BJ (cell line): Measurements from ENCODE around the gene DEFB132. TPM values are rescaled to one million over a fixed set of nuclear protein-coding genes. Genes with fewer than 3 reads are reported as not detected.

Source experiments
- CTCF ChIA-PET: fragments of 350-600 bp; formaldehyde crosslinking; extraction: SDS; loops from one replicate; lab custom pipeline; 2021; ENCODE audit warnings: antibody characterized with exemption, inconsistent platforms; lab: Yijun Ruan, JAX
- POLR2A ChIA-PET: fragments of 300-600 bp; sonication (Branson Sonifier 250); formaldehyde crosslinking; extraction: SDS; loops from one replicate; lab custom pipeline; 2021; ENCODE audit warnings: antibody characterized with exemption; lab: Charles Lee
- DNase-seq: peaks from one replicate; pipeline ENCODE4 v3.0.0-alpha.2; 2011; ENCODE audit warnings: low read depth
- H3K27me3 ChIP-seq: 2 replicates; pipeline ENCODE4 v1.6.0; 2011; ENCODE audit warnings: low read length; ENCODE audit not compliant: control insufficient read depth, insufficient read depth
- H3K36me3 ChIP-seq: 2 replicates; pipeline ENCODE4 v1.5.1; 2011; ENCODE audit warnings: low read length; ENCODE audit not compliant: control insufficient read depth, insufficient read depth
- H3K4me3 ChIP-seq: 2 replicates; pipeline ENCODE4 v1.5.1; 2011; ENCODE audit warnings: low read depth, mild to moderate bottlenecking, control low read depth, low read length
- polyA plus RNA-seq: library from polyadenylated mRNA; depleted of rRNA; stranded (reverse); fragments of >200 nt; gene quantifications from 2 replicates; pipeline ENCODE4 v1.2.3, GENCODE V29; 2011
- TF ChIP-seq, protein P1 (sequence below): IDR thresholded peaks from 2 replicates; pipeline ENCODE4 v1.5.1; 2011; ENCODE audit warnings: low read depth, mild to moderate bottlenecking, control low read depth, inconsistent platforms, low read length, moderate library complexity; ENCODE audit not compliant: insufficient read depth

DEFB132 gene
- polyA plus RNA-seq, 1 experiment = not detected

GRCh38 chr20:227439-228105, 30.0 kb upstream of the DEFB132 start:
- peaks cover 2% of the 10 kb centered on the region for H3K27me3 ChIP-seq
- CTCF ChIA-PET = interaction anchor here (0.9 to 2.1 kb wide), 3 partner anchors 10 to 32 kb away, joined by 3 to 4 read pairs (median 4); no protein-coding TSS in a partner anchor
- H3K4me3 ChIP-seq = no peak overlapping the region
- TF ChIP-seq, protein P1, sequence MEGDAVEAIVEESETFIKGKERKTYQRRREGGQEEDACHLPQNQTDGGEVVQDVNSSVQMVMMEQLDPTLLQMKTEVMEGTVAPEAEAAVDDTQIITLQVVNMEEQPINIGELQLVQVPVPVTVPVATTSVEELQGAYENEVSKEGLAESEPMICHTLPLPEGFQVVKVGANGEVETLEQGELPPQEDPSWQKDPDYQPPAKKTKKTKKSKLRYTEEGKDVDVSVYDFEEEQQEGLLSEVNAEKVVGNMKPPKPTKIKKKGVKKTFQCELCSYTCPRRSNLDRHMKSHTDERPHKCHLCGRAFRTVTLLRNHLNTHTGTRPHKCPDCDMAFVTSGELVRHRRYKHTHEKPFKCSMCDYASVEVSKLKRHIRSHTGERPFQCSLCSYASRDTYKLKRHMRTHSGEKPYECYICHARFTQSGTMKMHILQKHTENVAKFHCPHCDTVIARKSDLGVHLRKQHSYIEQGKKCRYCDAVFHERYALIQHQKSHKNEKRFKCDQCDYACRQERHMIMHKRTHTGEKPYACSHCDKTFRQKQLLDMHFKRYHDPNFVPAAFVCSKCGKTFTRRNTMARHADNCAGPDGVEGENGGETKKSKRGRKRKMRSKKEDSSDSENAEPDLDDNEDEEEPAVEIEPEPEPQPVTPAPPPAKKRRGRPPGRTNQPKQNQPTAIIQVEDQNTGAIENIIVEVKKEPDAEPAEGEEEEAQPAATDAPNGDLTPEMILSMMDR = no peak
- H3K36me3 ChIP-seq = no peaks in the 10 kb centered on the region
- DNase-seq = no peak
- POLR2A ChIA-PET = no interaction called here

DNA sequence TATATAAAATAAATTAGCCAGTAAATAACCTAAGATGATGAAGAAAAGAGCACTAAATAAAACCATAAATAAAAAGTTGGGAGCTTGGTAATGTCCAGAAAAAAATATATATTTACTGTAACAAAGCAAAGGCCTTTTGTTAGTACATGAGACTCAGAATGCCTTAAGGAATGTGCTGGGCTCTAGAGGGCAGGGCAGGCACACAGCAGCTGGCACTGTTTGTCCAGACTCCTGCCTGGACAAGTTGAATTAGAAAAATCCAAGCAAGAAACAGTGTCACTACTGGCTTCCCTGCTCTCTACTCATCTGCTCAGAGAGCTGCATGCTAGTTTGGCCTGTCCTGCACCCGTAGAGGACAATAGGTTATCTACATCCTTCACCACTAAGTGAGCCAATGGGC, 21.6 kb upstream of the DEFB132 start:
- H3K27me3 ChIP-seq = no peaks in the 10 kb centered on the region; the same call in 1 of the 2 replicates
- POLR2A ChIA-PET = no interaction called here
- no peak for DNase-seq
- no peaks in the 10 kb centered on the region for H3K36me3 ChIP-seq
- TF ChIP-seq, protein P1 = 0 out of 2 replicates have a peak, but pooled peaks have one; percentile 13
- CTCF ChIA-PET = interaction anchor here (1.0 to 1.2 kb wide), 2 partner anchors 11 to 31 kb away, joined by 4 to 6 read pairs; no protein-coding TSS in a partner anchor
- no peak overlapping the region for H3K4me3 ChIP-seq

GRCh38 chr20:237489-237888, 20.0 kb upstream of the DEFB132 start:
- no peak overlapping the region for H3K4me3 ChIP-seq
- CTCF ChIA-PET = interaction anchor here (1.5 kb wide), 1 partner anchor 29 kb away, joined by 4 read pairs; no protein-coding TSS in a partner anchor
- TF ChIP-seq, protein P1 = no peak
- no peaks in the 10 kb centered on the region for H3K36me3 ChIP-seq
- H3K27me3 ChIP-seq = no peaks in the 10 kb centered on the region; the same call in 1 of the 2 replicates
- POLR2A ChIA-PET = no interaction called here
- DNase-seq = no peak

GRCh38 chr20:237929-238328, 19.6 kb upstream of the DEFB132 start:
- no peak for DNase-seq
- TF ChIP-seq, protein P1 = no peak
- Histone ChIP-seq H3K4me3 (no peak overlapping the region), H3K27me3 (no peaks in the 10 kb centered on the region; the same call in 1 of the 2 replicates), H3K36me3 (no peaks in the 10 kb centered on the region)
- ChIA-PET CTCF (interaction anchor here (1.5 kb wide), 1 partner anchor 29 kb away, joined by 4 read pairs; no protein-coding TSS in a partner anchor), POLR2A (no interaction called here)

GRCh38 chr20:242905-243304, 14.6 kb upstream of the DEFB132 start:
- DNase-seq = no peak
- POLR2A ChIA-PET = no interaction called here
- CTCF ChIA-PET = interaction anchor here (1.1 to 1.2 kb wide), 2 partner anchors 24 to 35 kb away, joined by 3 read pairs; no protein-coding TSS in a partner anchor
- Histone ChIP-seq H3K27me3 (no peaks in the 10 kb centered on the region; the same call in 1 of the 2 replicates), H3K4me3 (no peak overlapping the region), H3K36me3 (no peaks in the 10 kb centered on the region)
- TF ChIP-seq, protein P1 = no peak
